Right lobe of liver (tissue), 6 donors: Measurements from ENCODE around the gene SIN3B. TPM values are rescaled to one million over a fixed set of nuclear protein-coding genes. Genes with fewer than 3 reads are reported as not detected.
A peak's percentile ranks its signal among the peaks of the same experiment; 100 is the strongest.

Experiments
- ATAC-seq, 4 donors: fragments of 200-7000 bp; cut with Tn5 transposase; one replicate each; pipeline ENCODE4 v1.9.1; 2020; ENCODE audit warnings: mild to moderate bottlenecking in 4 of 4, moderate library complexity in 4 of 4
- DNase-seq, 3 donors: peaks; one replicate each; pipeline ENCODE4 v3.0.0-alpha.2; 2020
- H3K27ac ChIP-seq, 3 donors: fragments of 200-600 bp; one replicate each; pipeline ENCODE4 v1.8.0; 2022
- H3K27me3 ChIP-seq, 2 donors: fragments of 200-600 bp; one replicate each; pipeline ENCODE4 v1.8.0; 2022
- H3K36me3 ChIP-seq, 4 donors: fragments of 200-600 bp; sonication (generic) in 1 of 4; one replicate each; pipeline versions ENCODE4 v1.5.1 to v1.8.0; 2017 to 2022; ENCODE audit warnings: control low read depth in 1 of 4
- H3K4me1 ChIP-seq, 4 donors: fragments of 200-600 bp; sonication (generic) in 1 of 4; one replicate each; pipeline versions ENCODE4 v1.5.1 to v1.8.0; 2017 to 2022; ENCODE audit warnings: control low read depth in 1 of 4
- H3K4me3 ChIP-seq, 3 donors: fragments of 200-600 bp; one replicate each; pipeline ENCODE4 v1.8.0; 2022
- H3K9me3 ChIP-seq, 4 donors: fragments of 200-600 bp; sonication (generic) in 1 of 4; one replicate each; pipeline versions ENCODE4 v1.5.1 to v1.8.0; 2017 to 2022; ENCODE audit warnings: control low read depth in 1 of 4
- CTCF ChIP-seq, 4 donors: fragments of 200-600 bp in 3 of 4; fragments of 450-650 bp in 1 of 4; IDR thresholded peaks; one replicate each; pipeline versions ENCODE4 v1.5.1 to v1.8.0; 2016 to 2022; ENCODE audit warnings: antibody characterized with exemption in 4 of 4, mild to moderate bottlenecking in 2 of 4
- POLR2A ChIP-seq: fragments of 450-650 bp; IDR thresholded peaks from one replicate; pipeline ENCODE4 v1.6.1; 2017; ENCODE audit warnings: antibody characterized with exemption, mild to moderate bottlenecking
- WGBS: methylation state at CpG from one replicate; pipeline ENCODE4 v1.1.6; 2018; ENCODE audit warnings: low coverage, low lambda C conversion rate; ENCODE audit not compliant: insufficient coverage; ENCODE audit errors: missing lambda C conversion rate; 5-methylcytosine and 5-hydroxymethylcytosine counted together
- intact Hi-C, 2 donors: fragments of 100-400 bp; cut with DNase I; formaldehyde crosslinking; loops; one replicate each; pipeline versions ENCODE4 v1.11.2 to v1.14.1; 2022
- total RNA-seq, 6 experiments: library from RNA; depleted of rRNA in 2 of 6; stranded (reverse); fragments of >200 nt in 2 of 6; fragmentation: NEBNext Ultra II Directional in 3 of 6; extraction: Animal tissue kit (Norgen Biotek cat#: 25700) in 3 of 6; gene quantifications; one replicate each; pipeline versions ENCODE4 v1.1.0 to v1.2.4, GENCODE V29; 2016 to 2023
- donor health status: DM: no; HTN: yes; CAD: no.
- donor health status: DM: no; HTN: no; CAD: no.
- donor health status: DM: no; HTN: no; CAD: no.
- donor health status: DM: no; HTN: yes; CAD: no.
- donor health status: DM: no; HTN: yes; CAD: no.

SIN3B gene
- total RNA-seq, 6 experiments from 2014 or later: 10.6 to 20.9 (median 13.6) TPM

GRCh38 chr19:16892436-16892835 lies 63.2 kb downstream of the SIN3B start:
- 42% methylated on average over 3 of the region's 4 CpGs for WGBS
- ATAC-seq: no peak
- TF ChIP-seq POLR2A: no peak
- no peak for TF ChIP-seq CTCF (IDR thresholded peaks at IDR 0.05)
- H3K4me1 ChIP-seq: peaks cover 0 to 7% (median 0%) of the 10 kb centered on the region in 4 donors
- DNase-seq: no peak
- peaks cover 0 to 7% of the 10 kb centered on the region in 2 donors for H3K27me3 ChIP-seq
- intact Hi-C loops: no loop called here
- no peak overlapping the region for H3K27ac ChIP-seq
- H3K36me3 ChIP-seq: no peaks in the 10 kb centered on the region
- no peak overlapping the region for H3K4me3 ChIP-seq
- H3K9me3 ChIP-seq: no peaks in the 10 kb centered on the region

DNA sequence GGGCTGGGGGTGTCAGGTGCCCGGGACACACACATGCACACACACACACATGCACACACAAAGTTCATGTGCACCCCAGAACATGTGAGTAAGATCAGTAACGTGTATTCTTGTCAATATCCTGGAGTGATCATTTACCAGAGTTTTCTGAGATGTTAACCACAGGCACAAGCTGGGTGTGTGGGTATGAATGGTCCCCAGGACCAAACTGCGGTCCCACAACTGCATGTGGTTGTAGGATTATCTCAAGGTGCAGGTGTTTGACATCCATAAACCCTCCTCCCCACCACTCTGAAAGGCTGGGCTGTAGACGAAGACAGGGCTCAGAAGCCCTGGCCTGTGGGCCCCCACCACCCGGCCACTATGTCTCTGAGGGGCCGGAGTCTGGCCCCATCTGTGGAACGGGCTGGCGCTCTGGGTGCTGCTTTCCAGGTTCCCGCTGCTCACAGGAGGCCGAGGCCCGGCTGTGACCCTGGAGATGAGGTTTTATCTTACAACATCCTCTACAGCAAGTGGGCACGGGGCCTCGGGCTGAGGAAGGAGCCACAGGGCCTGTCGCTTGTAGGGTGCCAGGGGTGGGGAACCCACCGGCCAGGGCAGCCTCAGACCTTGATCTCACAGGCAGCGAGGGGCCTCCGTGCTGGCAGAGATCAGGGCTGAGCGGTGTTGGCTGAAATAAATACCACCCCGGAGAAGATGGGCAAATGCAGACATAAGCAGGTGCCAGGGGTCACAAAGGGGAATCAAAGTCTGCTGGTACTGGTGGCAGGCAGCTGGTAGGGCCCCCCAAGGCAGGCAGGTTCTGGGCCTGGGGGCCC lies 63.9 kb downstream of the SIN3B start:
- intact Hi-C loops: no loop called here
- Histone ChIP-seq H3K4me3 (no peak overlapping the region), H3K36me3 (no peaks in the 10 kb centered on the region), H3K27me3 (peaks cover 0 to 7% of the 10 kb centered on the region in 2 donors), H3K4me1 (peaks cover 0 to 7% (median 0%) of the 10 kb centered on the region in 4 donors), H3K27ac (no peak overlapping the region), H3K9me3 (no peaks in the 10 kb centered on the region)
- DNase-seq (no peak), ATAC-seq (no peak)
- TF ChIP-seq POLR2A (no peak), CTCF (IDR thresholded peaks at IDR 0.05) (no peak)
- 53% methylated on average over 15 of the region's 19 CpGs for WGBS

DNA sequence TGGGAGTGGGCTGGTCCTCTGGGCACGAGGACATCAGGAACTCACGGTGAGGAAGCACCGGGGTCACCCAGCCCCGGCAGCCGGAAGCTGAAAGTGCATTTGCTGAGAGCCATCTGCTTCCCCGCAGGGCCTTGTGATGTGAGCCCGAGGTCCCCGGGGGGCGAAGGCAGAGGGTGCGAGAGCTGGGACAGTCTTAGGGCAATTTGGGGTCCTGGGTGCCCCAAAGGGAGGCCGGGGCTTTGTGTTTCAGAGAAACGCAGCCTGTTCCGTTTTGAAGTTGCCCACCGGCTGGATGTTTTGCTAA lies 64.4 kb downstream of the SIN3B start:
- peaks cover 0 to 7% of the 10 kb centered on the region in 2 donors for H3K27me3 ChIP-seq
- WGBS: no CpG with 5 or more reads among the region's 14 CpGs
- H3K4me3 ChIP-seq: no peak overlapping the region
- H3K27ac ChIP-seq: no peak overlapping the region
- no peaks in the 10 kb centered on the region for H3K36me3 ChIP-seq
- peak in 1 of 4 donors; percentile 1 for ATAC-seq
- H3K4me1 ChIP-seq: peaks cover 0 to 7% (median 0%) of the 10 kb centered on the region in 4 donors
- H3K9me3 ChIP-seq: no peaks in the 10 kb centered on the region
- no peak for DNase-seq
- TF ChIP-seq POLR2A: no peak
- TF ChIP-seq CTCF (IDR thresholded peaks at IDR 0.05): no peak
- intact Hi-C loops: no loop called here

DNA sequence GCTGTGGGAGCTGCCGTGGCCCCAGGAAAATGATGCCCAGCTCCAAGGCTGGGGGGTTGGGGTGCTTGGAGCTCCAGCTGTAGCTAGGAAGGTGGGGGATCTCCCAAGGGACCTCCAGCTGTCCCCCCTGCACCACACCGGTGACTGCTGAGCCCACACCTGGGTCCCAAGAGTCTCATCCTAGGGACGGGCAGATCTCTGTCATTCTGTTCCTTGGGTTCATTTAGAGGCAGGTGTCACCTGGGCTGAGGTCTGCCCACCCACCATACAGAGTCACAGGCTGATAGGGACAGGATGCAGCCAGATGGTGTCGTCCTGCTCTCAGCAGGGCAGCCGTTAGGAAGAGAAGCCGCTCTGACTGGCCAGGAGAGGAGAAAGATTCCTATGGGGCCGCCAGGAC lies 64.9 kb downstream of the SIN3B start:
- WGBS: no CpG with 5 or more reads among the region's 7 CpGs
- Histone ChIP-seq H3K27ac (no peak overlapping the region), H3K9me3 (no peaks in the 10 kb centered on the region), H3K4me1 (peaks cover 0 to 7% (median 0%) of the 10 kb centered on the region in 4 donors), H3K36me3 (no peaks in the 10 kb centered on the region), H3K27me3 (peaks cover 0 to 7% of the 10 kb centered on the region in 2 donors), H3K4me3 (no peak overlapping the region)
- TF ChIP-seq CTCF (IDR thresholded peaks at IDR 0.05) (no peak), POLR2A (no peak)
- intact Hi-C loops: no loop called here
- ATAC-seq: no peak
- DNase-seq: no peak
